WTC11 (cell line): ENCODE data around the gene DHX9. TPM values are rescaled to one million over a fixed set of nuclear protein-coding genes. Genes with fewer than 3 reads are reported as not detected.
"Not testable (repeated sequence)": the region's sequence is repeated elsewhere in the genome, so short reads cannot be mapped to it uniquely, and the experiment has no call there.

Experiments
- ATAC-seq: fragments of 200-7000 bp; cut with Tn5 transposase; 2 replicates; pipeline ENCODE4 v1.10.0; 2021; ENCODE audit warnings: mild to moderate bottlenecking, moderate library complexity
- CTCF ChIA-PET: fragments of 300-600 bp; sonication (Branson Sonifier 250); formaldehyde crosslinking; loops from one replicate; lab custom pipeline; 2021; ENCODE audit warnings: antibody characterized with exemption; lab: Charles Lee
- POLR2A ChIA-PET: fragments of 350-600 bp; sonication (Branson Sonifier 250); formaldehyde crosslinking; loops from one replicate; lab custom pipeline; 2021; ENCODE audit warnings: antibody characterized with exemption; lab: Charles Lee
- DNase-seq: peaks from one replicate; pipeline ENCODE4 v3.0.0; 2021; ENCODE audit warnings: low spot score
- H3K27ac Mint-ChIP-seq: 2 replicates; pipeline ENCODE4 v1.8.0; 2021; ENCODE audit warnings: mixed read lengths
- H3K27me3 Mint-ChIP-seq: 2 replicates; pipeline ENCODE4 v1.8.0; 2021; ENCODE audit warnings: low read depth, mild to moderate bottlenecking, moderate library complexity, mixed read lengths
- H3K36me3 Mint-ChIP-seq: 2 replicates; pipeline ENCODE4 v1.8.0; 2021; ENCODE audit warnings: mixed read lengths
- H3K4me1 Mint-ChIP-seq: 2 replicates; pipeline ENCODE4 v1.8.0; 2022; ENCODE audit warnings: mixed read lengths
- H3K4me3 Mint-ChIP-seq: 2 replicates; pipeline ENCODE4 v1.8.0; 2021; ENCODE audit warnings: mild to moderate bottlenecking, moderate library complexity, mixed read lengths
- H3K9me3 Mint-ChIP-seq: 2 replicates; pipeline ENCODE4 v1.8.0; 2021; ENCODE audit warnings: mixed read lengths
- ATF1 ChIP-seq: sonication (generic); formaldehyde crosslinking; IDR thresholded peaks from 2 replicates; pipeline ENCODE4 v1.8.1; 2023; ENCODE audit warnings: mild to moderate bottlenecking, moderate library complexity, missing genetic modification reagents
- ELF4 ChIP-seq: sonication (generic); formaldehyde crosslinking; IDR thresholded peaks from 2 replicates; pipeline ENCODE4 v1.8.1; 2022; ENCODE audit warnings: low read depth, mild to moderate bottlenecking, moderate library complexity, missing genetic modification reagents
- FOXJ3 ChIP-seq: sonication (generic); formaldehyde crosslinking; IDR thresholded peaks from 2 replicates; pipeline ENCODE4 v1.9.0; 2021; ENCODE audit warnings: missing genetic modification reagents, mild to moderate bottlenecking, borderline replicate concordance
- FOXK1 ChIP-seq: sonication (generic); formaldehyde crosslinking; IDR thresholded peaks from 2 replicates; pipeline ENCODE4 v1.8.0; 2022; ENCODE audit warnings: mild to moderate bottlenecking, moderate library complexity, missing genetic modification reagents
- GABPB1 ChIP-seq: sonication (generic); formaldehyde crosslinking; IDR thresholded peaks from 2 replicates; pipeline ENCODE4 v1.8.1; 2023; ENCODE audit warnings: mild to moderate bottlenecking, missing genetic modification reagents
- IRF2 ChIP-seq: sonication (generic); formaldehyde crosslinking; IDR thresholded peaks from 2 replicates; pipeline ENCODE4 v1.8.0; 2022; ENCODE audit warnings: low read depth, missing genetic modification reagents, borderline replicate concordance
- JUN ChIP-seq: sonication (generic); formaldehyde crosslinking; IDR thresholded peaks from 2 replicates; pipeline ENCODE4 v1.8.0; 2023; ENCODE audit warnings: mild to moderate bottlenecking, missing genetic modification reagents
- NFE2L1 ChIP-seq: sonication (generic); formaldehyde crosslinking; IDR thresholded peaks from 2 replicates; pipeline ENCODE4 v1.8.1; 2023; ENCODE audit warnings: missing genetic modification reagents
- NR1H2 ChIP-seq: sonication (generic); formaldehyde crosslinking; IDR thresholded peaks from 2 replicates; pipeline ENCODE4 v1.9.0; 2021; ENCODE audit warnings: mild to moderate bottlenecking, moderate library complexity, missing genetic modification reagents
- NR3C1 ChIP-seq: sonication (generic); formaldehyde crosslinking; conservative IDR thresholded peaks from 2 replicates; pipeline ENCODE4 v1.8.1; 2023; ENCODE audit warnings: low read depth, mild to moderate bottlenecking, missing genetic modification reagents
- STAT6 ChIP-seq: sonication (generic); formaldehyde crosslinking; conservative IDR thresholded peaks from 2 replicates; pipeline ENCODE4 v1.8.1; 2023; ENCODE audit warnings: mild to moderate bottlenecking, low read depth, missing genetic modification reagents, moderate library complexity
- TEAD4 ChIP-seq: sonication (generic); formaldehyde crosslinking; IDR thresholded peaks from 2 replicates; pipeline ENCODE4 v1.8.0; 2022; ENCODE audit warnings: mild to moderate bottlenecking, missing genetic modification reagents
- ZMAT4 ChIP-seq: fragments of 250-450 bp; sonication (Bioruptor Pico); IDR thresholded peaks from 2 replicates; pipeline ENCODE4 v1.9.0; 2021; ENCODE audit warnings: mild to moderate bottlenecking
- ZNF416 ChIP-seq: fragments of 250-450 bp; sonication (Bioruptor Pico); IDR thresholded peaks from 2 replicates; pipeline ENCODE4 v1.9.0; 2021; ENCODE audit warnings: mild to moderate bottlenecking, inconsistent platforms
- ZNF423 ChIP-seq: fragments of 250-450 bp; sonication (Bioruptor Pico); IDR thresholded peaks from 2 replicates; pipeline ENCODE4 v2.1.2; 2022; ENCODE audit warnings: mild to moderate bottlenecking, moderate library complexity
- ZNF512 ChIP-seq: sonication (generic); formaldehyde crosslinking; IDR thresholded peaks from 2 replicates; pipeline ENCODE4 v1.8.1; 2022; ENCODE audit warnings: missing genetic modification reagents, borderline replicate concordance
- total RNA-seq: library from RNA; stranded (reverse); gene quantifications from 3 replicates; pipeline ENCODE4 v1.2.3, GENCODE V29; 2021
- TF ChIP-seq, protein P1 (sequence below): sonication (generic); formaldehyde crosslinking; IDR thresholded peaks from 2 replicates; pipeline ENCODE4 v1.8.1; 2022; ENCODE audit warnings: mild to moderate bottlenecking, moderate library complexity, missing genetic modification reagents
- TF ChIP-seq, protein P2 (sequence below): sonication (generic); formaldehyde crosslinking; IDR thresholded peaks from 2 replicates; pipeline ENCODE4 v1.8.0; 2023; ENCODE audit warnings: mild to moderate bottlenecking, missing genetic modification reagents
- TF ChIP-seq, protein P3 (sequence below): sonication (generic); formaldehyde crosslinking; IDR thresholded peaks from 2 replicates; pipeline ENCODE4 v1.8.0; 2022; ENCODE audit warnings: mild to moderate bottlenecking, missing genetic modification reagents

The DHX9 gene
- total RNA-seq, 1 experiment from 2014 or later = 280 TPM

GRCh38 chr1:182897696-182898095 is 58.5 kb downstream of the DHX9 start (continued):
- TF ChIP-seq STAT6 = no peak
- no peak for TF ChIP-seq JUN (CRISPR knock-in tag)
- TF ChIP-seq NFE2L1 (CRISPR knock-in tag) = no peak

GRCh38 chr1:182901946-182902345 is 62.8 kb downstream of the DHX9 start:
- H3K4me3 Mint-ChIP-seq, ATAC-seq, H3K27me3 Mint-ChIP-seq, POLR2A ChIA-PET, H3K27ac Mint-ChIP-seq, H3K9me3 Mint-ChIP-seq, H3K36me3 Mint-ChIP-seq, H3K4me1 Mint-ChIP-seq, DNase-seq: not testable (repeated sequence)
- CTCF ChIA-PET = interaction anchor here (0.7 kb wide), 1 partner anchor 1439 kb away, joined by 5 read pairs; no protein-coding TSS in a partner anchor

DNA sequence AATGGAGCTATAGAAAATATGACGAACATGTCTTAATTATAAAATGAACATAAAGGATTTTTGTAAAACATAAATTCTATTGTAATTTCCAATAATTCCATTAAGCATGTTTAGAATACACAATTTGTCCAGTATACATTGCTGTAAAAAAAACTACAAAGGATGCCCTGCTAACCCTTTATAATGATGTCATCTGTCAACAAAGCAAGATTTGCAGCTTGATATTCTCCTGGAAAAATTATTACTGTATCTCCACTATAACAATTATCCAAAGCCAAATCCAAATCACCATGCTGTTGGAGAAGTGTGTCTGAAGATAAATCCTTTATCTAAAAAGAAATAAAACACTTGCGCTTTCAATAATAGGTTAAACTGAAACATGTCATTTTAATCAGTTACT is 66.2 kb downstream of the DHX9 start:
- Mint-ChIP-seq H3K27me3 (no peaks in the 10 kb centered on the region), H3K4me3 (no peak overlapping the region), H3K9me3 (no peaks in the 10 kb centered on the region), H3K36me3 (no peaks in the 10 kb centered on the region), H3K27ac (no peak overlapping the region), H3K4me1 (peaks cover 9% of the 10 kb centered on the region)
- TF ChIP-seq ELF4 (CRISPR knock-in tag) (no peak), TEAD4 (CRISPR knock-in tag) (no peak), GABPB1 (CRISPR knock-in tag) (no peak), ATF1 (CRISPR knock-in tag) (no peak), FOXK1 (CRISPR knock-in tag) (no peak), ZMAT4 (CRISPR knock-in tag) (no peak), NR3C1 (CRISPR knock-in tag) (no peak), FOXJ3 (CRISPR knock-in tag) (no peak), NR1H2 (CRISPR knock-in tag) (no peak), ZNF512 (CRISPR knock-in tag) (no peak), IRF2 (CRISPR knock-in tag) (no peak), NFE2L1 (CRISPR knock-in tag) (no peak), ZNF423 (CRISPR knock-in tag) (no peak), ZNF416 (no peak)
- TF ChIP-seq, protein P1, sequence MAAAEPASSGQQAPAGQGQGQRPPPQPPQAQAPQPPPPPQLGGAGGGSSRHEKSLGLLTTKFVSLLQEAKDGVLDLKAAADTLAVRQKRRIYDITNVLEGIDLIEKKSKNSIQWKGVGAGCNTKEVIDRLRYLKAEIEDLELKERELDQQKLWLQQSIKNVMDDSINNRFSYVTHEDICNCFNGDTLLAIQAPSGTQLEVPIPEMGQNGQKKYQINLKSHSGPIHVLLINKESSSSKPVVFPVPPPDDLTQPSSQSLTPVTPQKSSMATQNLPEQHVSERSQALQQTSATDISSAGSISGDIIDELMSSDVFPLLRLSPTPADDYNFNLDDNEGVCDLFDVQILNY (CRISPR knock-in tag) = no peak
- TF ChIP-seq, protein P2, sequence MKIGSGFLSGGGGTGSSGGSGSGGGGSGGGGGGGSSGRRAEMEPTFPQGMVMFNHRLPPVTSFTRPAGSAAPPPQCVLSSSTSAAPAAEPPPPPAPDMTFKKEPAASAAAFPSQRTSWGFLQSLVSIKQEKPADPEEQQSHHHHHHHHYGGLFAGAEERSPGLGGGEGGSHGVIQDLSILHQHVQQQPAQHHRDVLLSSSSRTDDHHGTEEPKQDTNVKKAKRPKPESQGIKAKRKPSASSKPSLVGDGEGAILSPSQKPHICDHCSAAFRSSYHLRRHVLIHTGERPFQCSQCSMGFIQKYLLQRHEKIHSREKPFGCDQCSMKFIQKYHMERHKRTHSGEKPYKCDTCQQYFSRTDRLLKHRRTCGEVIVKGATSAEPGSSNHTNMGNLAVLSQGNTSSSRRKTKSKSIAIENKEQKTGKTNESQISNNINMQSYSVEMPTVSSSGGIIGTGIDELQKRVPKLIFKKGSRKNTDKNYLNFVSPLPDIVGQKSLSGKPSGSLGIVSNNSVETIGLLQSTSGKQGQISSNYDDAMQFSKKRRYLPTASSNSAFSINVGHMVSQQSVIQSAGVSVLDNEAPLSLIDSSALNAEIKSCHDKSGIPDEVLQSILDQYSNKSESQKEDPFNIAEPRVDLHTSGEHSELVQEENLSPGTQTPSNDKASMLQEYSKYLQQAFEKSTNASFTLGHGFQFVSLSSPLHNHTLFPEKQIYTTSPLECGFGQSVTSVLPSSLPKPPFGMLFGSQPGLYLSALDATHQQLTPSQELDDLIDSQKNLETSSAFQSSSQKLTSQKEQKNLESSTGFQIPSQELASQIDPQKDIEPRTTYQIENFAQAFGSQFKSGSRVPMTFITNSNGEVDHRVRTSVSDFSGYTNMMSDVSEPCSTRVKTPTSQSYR (CRISPR knock-in tag) = no peak
- TF ChIP-seq, protein P3, sequence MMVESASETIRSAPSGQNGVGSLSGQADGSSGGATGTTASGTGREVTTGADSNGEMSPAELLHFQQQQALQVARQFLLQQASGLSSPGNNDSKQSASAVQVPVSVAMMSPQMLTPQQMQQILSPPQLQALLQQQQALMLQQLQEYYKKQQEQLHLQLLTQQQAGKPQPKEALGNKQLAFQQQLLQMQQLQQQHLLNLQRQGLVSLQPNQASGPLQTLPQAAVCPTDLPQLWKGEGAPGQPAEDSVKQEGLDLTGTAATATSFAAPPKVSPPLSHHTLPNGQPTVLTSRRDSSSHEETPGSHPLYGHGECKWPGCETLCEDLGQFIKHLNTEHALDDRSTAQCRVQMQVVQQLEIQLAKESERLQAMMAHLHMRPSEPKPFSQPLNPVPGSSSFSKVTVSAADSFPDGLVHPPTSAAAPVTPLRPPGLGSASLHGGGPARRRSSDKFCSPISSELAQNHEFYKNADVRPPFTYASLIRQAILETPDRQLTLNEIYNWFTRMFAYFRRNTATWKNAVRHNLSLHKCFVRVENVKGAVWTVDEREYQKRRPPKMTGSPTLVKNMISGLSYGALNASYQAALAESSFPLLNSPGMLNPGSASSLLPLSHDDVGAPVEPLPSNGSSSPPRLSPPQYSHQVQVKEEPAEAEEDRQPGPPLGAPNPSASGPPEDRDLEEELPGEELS (CRISPR knock-in tag) = no peak
- DNase-seq (no peak), ATAC-seq (no peak)
- POLR2A ChIA-PET = interaction anchor here (0.6 kb wide), 1 partner anchor 60 kb away, joined by 3 read pairs; no protein-coding TSS in a partner anchor
- CTCF ChIA-PET = interaction anchor here (2.3 kb wide), 1 partner anchor 57 kb away, joined by 4 read pairs; no protein-coding TSS in a partner anchor
